HG02943 (cell line): ENCODE measurements around the gene NUP93.
"Not testable (repeated sequence)": the region's sequence is repeated elsewhere in the genome, so short reads cannot be mapped to it uniquely, and the experiment has no call there.

ENCODE experiments used
- ATAC-seq: cut with Tn5 transposase; IDR thresholded peaks from one replicate; pipeline ENCODE4 v1.9.1; 2021; ENCODE audit warnings: mild to moderate bottlenecking, low read depth, moderate library complexity; ENCODE audit not compliant: unreplicated experiment

The NUP93 gene

DNA sequence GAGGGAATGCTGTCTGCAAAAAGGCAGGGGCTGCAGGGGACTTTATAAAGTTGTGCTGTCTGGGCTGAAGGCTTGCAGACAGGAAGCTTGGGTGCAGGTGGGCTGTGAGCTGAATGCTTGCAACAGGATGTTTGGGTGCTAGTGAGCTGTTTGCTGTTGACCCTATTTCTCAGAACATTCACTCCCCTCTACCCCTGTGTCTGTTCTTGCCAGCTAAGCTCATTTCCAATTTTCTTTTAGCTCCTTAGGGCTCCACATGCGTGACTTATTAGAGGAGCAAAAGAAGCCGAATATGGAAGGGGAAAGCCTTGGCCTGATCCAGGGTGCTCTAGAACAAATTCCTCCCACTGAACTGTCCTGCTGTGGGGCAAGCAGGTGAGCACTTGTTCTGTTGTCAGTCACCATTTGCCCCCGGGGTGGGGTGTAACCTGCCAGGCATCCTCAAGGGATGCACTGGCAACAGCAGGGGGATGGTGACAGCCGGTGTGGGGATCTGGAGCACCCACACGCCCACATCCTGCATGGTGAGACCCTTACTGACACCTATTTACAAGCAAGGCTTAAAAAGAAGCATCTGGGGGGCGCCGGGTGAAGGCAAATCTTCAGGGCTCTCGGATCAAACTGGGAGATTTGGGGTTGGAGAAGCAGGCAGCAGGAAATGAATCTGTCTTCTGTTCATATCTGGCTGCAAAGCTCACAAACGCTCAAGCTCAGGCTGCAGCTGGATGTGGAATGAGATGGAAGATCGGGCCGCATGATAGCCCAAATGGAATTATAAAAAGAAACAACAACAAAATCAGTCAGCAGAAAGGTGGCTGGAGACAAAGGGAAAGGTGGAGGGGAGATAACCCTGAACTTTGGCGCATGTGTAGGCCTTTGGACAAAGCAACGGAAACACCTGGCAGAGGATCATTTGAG lies 21.1 kb upstream of the NUP93 start:
- no peak for ATAC-seq

DNA sequence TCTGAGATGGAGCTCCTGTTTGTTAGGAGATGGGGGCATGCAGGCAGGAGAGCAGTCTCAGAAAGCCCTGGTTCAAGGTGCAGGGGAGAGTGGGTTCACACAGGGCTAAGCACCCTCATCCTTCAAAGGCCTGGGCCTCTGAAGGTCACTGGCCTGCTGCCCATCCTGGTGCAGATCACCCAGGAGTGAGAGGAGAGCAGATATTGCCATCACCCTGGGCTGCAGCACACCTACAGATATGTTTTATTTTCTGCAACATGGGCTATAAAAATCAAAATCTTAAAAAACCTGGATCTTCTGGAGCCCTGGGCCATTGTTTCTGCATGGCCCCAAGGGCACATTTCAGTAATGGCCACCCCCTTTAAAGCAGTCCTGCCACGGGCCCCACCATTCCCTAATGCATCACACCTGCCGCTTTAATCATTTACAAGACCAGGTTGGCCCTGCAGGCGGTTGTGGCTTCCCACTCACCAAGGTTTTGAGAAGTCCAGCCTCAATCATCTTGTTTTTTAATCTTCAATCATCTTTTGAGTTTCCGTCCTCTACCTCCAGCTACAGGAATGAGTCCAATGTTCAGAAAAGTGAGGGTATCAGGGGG lies 20.4 kb upstream of the NUP93 start:
- ATAC-seq = no peak

DNA sequence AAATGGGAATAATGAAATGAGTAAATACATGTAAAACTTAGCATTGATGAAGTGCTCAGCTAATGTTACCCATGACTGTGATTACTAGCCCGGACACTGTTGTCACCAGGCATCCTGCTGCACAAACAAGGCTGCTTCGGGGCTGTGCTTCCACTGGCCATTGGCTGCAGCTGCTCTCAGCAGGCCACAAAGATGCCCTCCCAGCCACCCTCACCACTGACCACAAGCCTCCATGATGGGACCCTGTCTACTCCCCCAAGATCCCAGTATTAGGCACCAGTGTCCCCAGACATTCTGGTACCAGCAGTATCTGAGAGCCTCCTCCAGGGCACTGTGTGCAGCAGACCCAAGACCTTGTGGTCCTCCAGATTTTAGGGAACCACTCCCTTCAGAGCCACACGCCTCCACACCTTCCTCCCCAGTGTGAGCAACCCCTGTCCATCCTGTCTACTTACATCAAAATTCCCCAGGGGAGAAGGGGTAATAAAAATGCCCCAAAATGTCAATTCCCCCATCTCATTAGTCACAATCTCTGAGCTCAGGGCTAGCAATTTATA lies 19.7 kb upstream of the NUP93 start:
- ATAC-seq = no peak

DNA sequence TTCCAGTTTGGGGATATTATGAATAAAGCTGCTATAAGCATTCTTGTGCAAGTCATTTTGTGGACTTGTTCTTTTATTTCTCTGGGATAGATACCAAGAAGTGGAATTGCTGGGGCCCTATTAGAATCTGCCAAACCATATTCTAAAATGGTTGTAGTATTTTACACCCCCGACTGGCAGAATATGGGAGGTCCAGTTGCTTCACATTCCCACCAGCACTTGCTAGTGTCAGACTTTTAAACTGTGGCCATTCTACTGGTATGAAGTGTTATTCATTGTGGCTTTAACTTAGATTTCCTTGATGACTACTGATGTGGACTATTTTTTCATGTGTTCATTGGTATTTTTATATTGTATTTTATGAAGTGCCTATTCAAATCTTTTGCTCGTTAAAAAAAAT lies 18.1 kb upstream of the NUP93 start:
- ATAC-seq = no peak

DNA sequence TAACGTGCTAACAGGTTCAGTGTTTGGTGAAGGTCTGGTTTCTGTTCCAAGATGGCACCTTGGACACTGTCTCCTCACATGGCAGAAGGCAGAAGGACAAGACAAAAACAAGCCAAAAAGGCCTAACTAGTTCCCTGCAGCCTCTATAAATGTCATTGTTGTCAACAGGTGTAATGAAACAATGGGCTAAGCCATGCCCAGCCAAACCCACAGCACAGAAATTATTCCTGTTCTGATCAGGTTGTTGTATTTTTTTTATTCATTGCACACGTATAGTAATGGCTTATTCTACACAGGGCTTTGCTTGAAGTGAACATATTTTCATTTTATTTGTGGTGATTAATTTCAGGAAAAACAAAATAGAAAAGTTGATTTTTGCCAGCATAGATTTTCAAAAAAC lies 16.1 kb upstream of the NUP93 start:
- no peak for ATAC-seq

DNA sequence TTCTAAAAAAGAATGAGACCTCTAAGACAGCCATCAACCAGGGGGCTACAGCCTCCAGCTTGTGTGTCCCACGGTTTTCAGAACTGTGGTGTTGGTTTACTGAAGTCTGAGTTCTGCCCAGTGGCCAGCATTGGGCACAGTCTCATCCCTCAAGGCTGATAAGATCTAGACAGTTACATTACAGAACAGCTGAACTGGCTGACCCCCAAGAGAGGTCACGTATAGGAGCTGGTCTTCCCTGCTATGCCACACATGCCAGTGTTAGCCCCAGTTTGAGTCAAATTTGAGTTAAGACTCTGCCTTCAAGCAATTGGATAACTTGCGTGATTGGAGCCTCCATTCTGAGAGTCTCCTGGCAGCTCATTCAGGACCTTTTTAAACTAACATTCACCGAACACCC lies 14.8 kb upstream of the NUP93 start:
- ATAC-seq = no peak

DNA sequence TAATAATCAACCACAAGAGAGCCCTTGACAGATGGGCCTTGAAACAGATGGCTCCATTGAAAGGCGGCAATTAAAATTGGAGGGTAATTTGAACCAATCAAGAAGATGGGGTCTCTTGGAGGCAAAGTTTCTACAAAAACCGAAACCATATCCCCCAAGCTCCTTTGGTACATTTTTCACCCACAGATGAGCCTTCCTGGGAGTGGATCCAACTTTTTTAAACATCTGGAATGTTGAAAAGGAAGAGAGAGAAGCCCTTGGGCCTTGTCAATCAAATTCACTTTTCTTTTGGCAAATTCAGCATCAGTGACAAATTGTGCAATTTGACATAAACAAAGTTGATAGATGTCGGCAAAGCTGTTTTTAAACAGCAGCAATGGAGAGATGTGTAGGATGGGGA lies 13.2 kb upstream of the NUP93 start:
- ATAC-seq = no peak

DNA sequence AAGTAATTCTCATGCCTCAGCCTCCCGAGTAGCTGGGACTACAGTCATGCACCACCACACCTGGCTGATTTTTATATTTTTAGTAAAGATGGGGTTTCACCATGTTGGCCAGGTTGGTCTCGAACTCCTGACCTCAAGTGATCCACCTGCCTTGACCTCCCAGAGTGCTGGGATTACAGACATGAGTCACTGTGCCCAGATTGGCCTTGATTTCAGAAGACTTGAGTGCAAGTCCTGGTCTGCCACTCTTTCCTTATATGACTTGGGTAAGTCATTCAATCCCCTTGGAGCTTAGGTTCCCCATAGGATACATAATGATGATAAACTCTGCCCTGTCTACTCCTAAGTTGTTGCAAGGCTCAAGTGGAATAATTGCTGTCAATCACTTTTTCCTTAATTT lies 12.4 kb upstream of the NUP93 start:
- ATAC-seq = not testable (repeated sequence)

DNA sequence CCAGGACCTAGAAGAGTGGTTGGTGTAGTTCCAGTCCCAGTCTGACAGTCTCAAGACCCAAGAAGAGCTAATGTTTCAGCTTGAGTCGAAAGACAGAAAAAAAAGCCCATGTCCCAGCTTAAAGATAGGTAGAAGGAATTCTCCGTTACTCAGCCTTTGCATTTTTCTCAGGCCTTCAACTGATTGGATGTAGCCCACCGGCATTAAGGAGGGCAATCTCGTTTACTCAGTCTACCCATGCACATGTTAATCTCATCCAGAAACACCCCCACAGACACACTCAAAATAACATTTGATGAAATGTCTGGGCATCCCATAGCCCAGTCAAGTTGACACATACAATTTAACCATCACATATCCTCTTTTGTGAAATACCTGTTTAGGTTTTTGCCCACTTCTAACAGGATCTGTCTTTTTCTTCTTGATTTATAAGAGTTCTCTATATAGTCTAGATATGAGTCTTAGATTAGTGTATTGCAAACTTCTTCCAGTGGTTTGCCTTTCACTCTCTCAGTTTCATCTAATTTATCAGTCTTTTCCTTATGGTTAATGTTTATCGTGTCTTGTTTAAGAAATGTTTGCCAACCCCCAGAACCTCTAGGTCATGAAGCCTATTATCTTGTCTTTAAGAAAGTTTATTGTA lies 7.6 kb upstream of the NUP93 start:
- no peak for ATAC-seq

DNA sequence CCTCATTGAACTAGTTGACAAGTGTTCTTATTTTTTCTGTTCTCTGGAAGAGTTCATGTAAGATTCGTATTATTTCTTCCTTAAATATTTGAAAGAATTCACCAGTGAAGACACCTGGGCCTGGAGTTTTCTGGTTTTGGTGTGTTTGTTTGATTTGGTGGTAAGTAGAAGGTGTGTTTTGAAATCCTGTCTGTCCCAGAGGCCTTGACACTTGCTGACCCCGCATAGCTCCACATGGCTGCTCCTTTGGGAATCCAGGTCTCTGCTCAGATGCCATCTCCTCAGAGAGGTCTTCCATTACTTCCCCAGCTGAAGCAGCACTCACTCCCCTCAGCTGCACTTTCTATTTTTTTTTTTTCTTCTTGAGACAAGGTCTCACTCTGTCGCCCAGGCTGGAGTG lies 5.7 kb upstream of the NUP93 start:
- ATAC-seq = no peak

DNA sequence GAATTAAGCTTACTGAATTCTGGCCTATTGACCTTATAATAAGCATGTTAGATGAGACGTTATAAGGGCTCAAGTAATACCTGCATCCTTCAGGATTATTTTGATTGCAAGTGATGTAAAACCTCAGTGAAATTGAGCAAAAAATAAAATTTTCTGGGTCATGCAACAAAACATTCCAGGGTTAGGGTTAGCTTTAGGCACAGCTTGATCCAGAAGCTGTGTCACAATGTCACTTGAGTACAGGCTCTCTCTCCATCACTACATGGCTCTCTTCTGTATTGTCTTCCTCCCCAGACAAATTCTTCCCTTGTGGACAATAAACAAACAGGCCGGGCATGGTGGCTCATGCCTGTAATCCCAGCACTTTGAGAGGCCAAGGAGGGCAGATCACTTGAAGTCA lies 3.6 kb upstream of the NUP93 start:
- ATAC-seq = no peak

DNA sequence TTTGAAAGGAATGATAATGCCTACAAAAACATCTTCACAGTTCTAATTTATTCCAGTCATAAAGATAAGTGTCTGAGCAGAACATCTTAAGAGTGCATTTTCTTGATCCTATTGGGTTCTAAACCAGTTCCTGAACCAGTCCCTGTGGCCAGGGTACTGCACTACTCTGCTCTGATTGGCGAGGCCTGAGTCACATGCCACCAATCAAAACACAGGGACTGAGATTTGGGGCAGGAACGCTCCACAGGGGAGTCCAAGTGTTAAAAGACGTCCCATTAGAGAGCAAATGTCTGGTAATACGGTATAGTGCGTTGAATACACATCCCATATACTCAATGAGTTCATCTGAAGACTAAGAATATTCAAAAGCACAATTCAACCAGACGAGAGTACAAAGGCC lies 3.0 kb upstream of the NUP93 start:
- ATAC-seq = no peak

DNA sequence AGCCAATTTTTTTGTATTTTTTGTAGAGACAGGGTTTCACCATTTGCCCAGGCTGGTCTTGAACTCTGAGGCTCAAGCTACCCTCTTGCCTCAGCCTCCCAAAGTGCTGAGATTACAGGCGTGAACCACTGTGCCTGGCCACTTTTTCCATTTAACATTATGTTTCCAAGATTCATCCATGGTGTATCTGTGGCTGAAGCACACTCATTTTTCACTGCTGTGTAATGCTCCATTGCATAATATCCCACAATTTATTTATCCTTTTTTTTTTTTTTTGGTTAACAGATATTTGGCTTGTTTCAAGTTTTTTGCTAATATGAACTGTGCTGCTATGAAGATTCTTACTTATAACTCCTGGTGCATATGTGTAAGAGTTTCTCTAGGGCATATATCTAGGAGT lies 1.9 kb upstream of the NUP93 start:
- ATAC-seq = no peak

DNA sequence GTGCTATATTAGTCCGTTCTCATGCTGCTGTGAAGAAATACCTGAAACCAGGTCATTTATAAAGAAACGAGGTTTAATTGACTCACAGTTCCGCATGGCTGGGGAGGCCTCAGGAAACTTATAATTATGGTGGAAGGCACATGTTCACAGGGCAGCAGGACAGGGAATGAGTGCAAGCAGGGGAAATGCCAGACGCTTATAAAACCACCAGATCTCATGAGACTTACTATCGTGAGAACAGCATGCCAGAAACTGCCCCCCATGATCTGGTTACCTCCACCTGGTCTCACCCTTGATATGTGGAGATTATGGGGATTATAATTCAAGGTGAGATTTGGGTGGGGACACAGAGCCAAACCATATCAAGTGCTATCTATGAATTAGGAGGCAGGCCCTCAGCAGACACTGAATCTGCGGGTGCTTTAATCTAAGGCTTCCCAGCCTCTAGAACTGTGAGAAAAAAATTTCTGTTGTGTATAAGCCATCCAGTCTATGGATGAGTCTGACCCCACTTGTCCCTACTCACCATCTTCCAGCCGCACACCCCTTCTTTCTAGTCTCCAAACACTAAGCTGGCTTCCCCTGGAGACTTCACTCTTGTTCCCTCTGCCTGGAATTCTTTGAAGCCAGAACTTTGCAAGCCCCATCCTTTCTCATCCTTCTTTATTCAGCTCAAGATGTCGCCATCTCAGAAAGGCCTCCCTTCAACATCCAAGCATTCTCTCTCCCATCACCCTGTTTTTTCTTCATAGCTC lies 772 bp upstream of the NUP93 start:
- ATAC-seq = no peak

DNA sequence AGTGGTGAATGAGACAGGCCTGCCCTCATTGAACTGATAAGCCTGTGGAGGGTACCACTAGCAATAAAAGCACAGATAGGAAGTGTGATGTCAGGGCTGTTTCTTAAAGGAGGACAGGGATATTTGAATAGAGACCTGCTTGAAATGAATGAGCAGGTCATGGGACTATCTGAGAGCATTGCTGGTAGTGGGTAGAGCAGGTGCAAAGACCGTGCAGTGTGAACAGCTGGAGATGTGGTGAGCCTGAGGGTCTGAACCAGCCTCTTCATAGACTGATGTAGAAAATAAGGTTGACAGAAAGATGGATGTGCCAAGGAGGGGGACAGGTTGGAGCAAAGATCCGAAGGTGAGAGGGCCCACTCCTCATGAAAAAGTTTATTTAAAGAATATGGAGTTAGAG lies 2.4 kb downstream of the NUP93 start:
- no peak for ATAC-seq

DNA sequence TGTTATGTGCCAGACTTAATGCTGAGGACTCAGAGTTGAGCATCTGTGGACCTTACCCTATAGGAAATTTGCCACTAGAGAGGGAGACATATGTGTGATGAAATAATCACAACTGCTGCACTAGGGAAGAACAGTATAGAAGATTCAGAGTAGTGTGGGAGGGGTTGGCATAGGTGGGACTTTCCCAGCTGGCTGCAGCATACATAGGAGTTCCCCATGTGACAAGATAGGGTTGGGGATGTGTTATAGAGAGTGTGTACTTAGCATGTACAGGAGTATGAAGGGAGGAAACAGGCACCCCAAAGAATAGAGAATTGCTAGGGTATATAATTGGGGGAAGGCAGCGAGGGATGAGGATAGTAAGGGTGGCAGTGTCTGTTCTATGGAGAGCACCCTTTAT lies 2.9 kb downstream of the NUP93 start:
- no peak for ATAC-seq

DNA sequence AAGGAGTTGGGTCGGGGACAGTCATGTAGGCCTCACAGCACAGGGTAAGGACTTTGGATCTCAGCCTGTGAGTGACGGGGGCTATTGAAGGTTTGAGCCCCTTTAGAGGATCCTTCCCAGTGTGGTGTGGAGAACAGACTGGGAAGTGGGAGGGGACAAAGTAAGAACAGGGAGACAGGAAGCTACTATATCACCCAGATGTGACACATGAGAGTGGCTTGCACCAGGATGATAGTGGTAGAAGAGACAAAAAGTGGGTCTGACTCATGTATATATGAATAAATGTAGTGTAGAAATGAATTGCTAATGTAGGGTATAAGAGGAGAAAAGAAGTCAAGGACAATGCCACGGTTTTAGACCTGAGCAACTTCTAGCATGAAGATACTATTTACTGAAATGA lies 4.5 kb downstream of the NUP93 start:
- no peak for ATAC-seq

DNA sequence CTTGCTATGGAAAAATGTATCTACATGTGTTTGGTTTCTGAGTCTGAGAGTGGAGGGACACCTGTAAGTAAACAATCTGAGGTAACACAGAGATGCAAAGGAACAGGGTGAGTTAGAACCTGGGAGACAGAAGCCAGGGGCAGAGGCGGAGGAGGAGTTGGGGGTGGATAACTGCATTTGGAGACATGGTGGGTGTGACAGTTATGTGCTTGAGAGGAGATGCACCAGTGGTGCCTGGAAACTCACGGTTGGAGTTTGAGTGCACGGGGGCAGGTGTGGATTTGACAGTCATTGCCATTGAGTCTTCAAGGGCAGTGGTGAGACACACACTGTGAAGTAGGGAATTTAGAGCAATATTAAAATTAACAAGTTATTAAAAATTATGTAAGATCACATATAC lies 6.5 kb downstream of the NUP93 start:
- ATAC-seq = no peak

DNA sequence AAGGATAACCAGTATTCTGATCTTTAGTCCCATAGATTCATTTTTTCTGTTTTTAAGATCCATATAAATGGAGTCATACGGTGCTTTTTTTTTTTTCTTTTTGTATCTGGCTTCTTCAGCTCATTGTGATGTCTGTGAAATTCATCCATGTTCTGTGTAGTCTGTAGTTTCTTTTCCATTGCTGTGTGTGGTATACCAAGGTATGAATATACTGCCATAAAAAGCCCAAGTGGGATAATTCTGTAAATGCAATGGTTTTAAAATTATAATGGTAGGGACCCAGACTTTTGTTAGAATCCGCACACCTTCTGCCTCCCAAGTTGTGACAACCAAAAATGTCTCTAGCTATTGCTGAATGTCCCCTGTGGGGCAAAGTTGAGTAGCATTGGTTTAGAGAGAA lies 7.6 kb downstream of the NUP93 start:
- ATAC-seq = no peak

DNA sequence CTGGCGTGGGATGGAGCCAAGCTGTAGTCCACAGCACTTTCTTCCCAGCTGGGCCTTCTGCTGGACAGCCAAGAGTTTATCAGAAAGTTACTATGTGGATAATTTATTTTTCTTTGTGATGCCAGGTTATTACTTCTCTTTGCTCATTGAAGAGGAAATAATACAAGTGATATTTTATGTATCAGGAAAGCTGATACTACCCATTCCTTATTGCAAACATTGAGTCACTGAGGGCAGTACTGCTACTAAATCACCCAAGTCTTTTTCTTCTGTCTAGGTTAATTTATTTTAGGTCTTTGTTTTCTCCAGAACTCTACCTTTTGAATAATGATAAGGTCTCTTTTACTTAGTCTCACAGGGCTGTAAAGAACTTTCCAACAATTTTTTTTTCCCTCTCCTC lies 8.3 kb downstream of the NUP93 start:
- no peak for ATAC-seq

DNA sequence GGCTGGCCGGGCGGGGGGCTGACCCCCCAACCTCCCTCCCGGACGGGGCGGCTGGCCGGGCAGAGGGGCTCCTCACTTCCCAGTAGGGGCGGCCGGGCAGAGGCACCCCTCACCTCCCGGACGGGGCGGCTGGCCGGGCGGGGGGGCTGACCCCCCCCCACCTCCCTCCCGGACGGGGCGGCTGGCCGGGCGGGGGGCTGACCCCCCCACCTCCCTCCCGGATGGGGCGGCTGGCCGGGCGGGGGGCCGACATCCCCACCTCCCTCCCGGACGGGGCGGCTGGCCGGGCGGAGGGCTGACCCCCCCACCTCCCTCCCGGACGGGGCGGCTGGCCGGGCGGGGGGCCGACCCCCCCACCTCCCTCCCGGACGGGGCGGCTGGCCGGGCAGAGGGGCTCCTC lies 9.4 kb downstream of the NUP93 start:
- ATAC-seq = not testable (repeated sequence)
